Measurements from ENCODE around the gene NFE2L1. TPM values are rescaled to one million over a fixed set of nuclear protein-coding genes. Genes with fewer than 3 reads are reported as not detected.

Gene NFE2L1
- total RNA-seq, 2 donors from 2014 or later, result 87.8 to 244 TPM

DNA sequence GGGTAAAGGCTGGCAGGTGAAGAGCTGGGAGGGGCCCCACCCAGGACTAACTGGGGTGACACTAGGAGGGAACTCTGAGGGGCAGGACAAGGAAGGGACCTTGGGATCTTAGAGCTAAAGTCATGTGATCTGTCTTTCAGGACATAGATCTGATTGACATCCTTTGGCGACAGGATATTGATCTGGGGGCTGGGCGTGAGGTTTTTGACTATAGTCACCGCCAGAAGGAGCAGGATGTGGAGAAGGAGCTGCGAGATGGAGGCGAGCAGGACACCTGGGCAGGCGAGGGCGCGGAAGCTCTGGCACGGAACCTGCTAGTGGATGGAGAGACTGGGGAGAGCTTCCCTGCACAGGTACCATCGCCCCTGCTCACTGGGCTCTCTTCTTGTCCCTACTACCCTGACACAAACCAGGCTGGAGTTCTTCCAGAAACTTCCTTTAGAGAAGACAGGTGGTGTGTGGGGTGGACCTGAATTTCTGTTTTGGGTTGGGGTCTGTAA lies 8.1 kb downstream of the NFE2L1 start:
- TF ChIP-seq, protein P1, sequence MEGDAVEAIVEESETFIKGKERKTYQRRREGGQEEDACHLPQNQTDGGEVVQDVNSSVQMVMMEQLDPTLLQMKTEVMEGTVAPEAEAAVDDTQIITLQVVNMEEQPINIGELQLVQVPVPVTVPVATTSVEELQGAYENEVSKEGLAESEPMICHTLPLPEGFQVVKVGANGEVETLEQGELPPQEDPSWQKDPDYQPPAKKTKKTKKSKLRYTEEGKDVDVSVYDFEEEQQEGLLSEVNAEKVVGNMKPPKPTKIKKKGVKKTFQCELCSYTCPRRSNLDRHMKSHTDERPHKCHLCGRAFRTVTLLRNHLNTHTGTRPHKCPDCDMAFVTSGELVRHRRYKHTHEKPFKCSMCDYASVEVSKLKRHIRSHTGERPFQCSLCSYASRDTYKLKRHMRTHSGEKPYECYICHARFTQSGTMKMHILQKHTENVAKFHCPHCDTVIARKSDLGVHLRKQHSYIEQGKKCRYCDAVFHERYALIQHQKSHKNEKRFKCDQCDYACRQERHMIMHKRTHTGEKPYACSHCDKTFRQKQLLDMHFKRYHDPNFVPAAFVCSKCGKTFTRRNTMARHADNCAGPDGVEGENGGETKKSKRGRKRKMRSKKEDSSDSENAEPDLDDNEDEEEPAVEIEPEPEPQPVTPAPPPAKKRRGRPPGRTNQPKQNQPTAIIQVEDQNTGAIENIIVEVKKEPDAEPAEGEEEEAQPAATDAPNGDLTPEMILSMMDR (IDR thresholded peaks at IDR 0.05), result no peak
- no peak for TF ChIP-seq POLR2A (IDR thresholded peaks at IDR 0.05)
- no peak for TF ChIP-seq POLR2AphosphoS5 (IDR thresholded peaks at IDR 0.05)
- H3K36me3 ChIP-seq, result peaks cover 0 to 35% of the 10 kb centered on the region in 2 donors
- no peaks in the 10 kb centered on the region for H3K27me3 ChIP-seq (replicated peaks; ENCODE audit: insufficient read depth)
- DNase-seq (ENCODE audit: low spot score), result no peak
- intact Hi-C loops (cut with DNase I), result no loop called here
- 84% methylated on average over 10 of the region's 10 CpGs for WGBS
- H3K4me1 ChIP-seq (replicated peaks), result peaks cover 25% of the 10 kb centered on the region
- no peak overlapping the region for H3K4me3 ChIP-seq
- no peaks in the 10 kb centered on the region for H3K9me3 ChIP-seq
- H3K27ac ChIP-seq, result no peak overlapping the region

DNA sequence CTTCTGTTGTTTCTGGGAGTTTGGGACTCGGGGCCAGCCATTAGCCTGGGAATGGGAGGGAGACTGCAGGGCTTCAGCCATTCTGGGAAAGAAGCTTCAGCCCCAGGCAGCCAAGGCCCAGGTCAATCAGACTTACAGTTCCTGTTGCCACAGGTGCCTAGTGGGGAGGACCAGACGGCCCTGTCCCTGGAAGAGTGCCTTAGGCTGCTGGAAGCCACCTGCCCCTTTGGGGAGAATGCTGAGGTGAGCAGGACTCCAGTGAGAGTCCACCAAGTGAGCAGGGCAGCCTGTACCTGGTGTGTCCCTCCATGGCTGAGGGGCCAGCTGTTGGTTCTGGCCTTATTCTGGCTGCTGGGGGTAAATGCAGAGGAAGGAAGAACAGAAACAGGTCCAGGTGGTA lies 8.7 kb downstream of the NFE2L1 start:
- Histone ChIP-seq H3K36me3 (peaks cover 0 to 35% of the 10 kb centered on the region in 2 donors), H3K27ac (no peak overlapping the region), H3K27me3 (replicated peaks; ENCODE audit: insufficient read depth) (no peaks in the 10 kb centered on the region), H3K4me1 (replicated peaks) (peaks cover 20% of the 10 kb centered on the region), H3K4me3 (no peak overlapping the region), H3K9me3 (no peaks in the 10 kb centered on the region)
- intact Hi-C loops (cut with DNase I), result no loop called here
- no peak for TF ChIP-seq POLR2A (IDR thresholded peaks at IDR 0.05)
- no peak for TF ChIP-seq POLR2AphosphoS5 (IDR thresholded peaks at IDR 0.05)
- TF ChIP-seq, protein P1 (IDR thresholded peaks at IDR 0.05), result no peak
- WGBS, result 55% methylated on average over 2 of the region's 2 CpGs
- DNase-seq (ENCODE audit: low spot score), result no peak

DNA sequence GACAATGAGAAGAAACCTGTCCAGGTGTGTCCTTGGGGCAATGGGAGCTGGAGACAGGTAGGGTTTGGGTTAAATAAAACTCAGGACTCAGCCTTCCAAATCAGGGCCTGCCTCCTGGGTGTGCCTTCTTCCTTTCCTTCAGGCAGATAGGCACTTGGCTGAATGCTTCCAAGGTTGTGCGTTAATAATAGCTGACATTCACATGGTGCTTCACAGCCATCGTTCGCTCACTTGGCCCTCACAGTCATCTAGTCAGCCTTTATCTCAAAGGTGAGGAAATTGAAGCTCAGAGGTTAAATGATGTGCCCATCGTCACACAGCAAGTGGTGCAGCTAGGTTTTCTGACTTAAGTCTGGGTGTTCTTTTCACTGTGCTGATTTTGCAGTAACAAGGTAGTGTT lies 9.5 kb downstream of the NFE2L1 start:
- Histone ChIP-seq H3K4me1 (replicated peaks) (peaks cover 15% of the 10 kb centered on the region), H3K4me3 (no peak overlapping the region), H3K27me3 (replicated peaks; ENCODE audit: insufficient read depth) (no peaks in the 10 kb centered on the region), H3K36me3 (peaks cover 0 to 35% of the 10 kb centered on the region in 2 donors), H3K27ac (no peak overlapping the region), H3K9me3 (no peaks in the 10 kb centered on the region)
- TF ChIP-seq POLR2AphosphoS5 (IDR thresholded peaks at IDR 0.05), result no peak
- TF ChIP-seq, protein P1 (IDR thresholded peaks at IDR 0.05), result no peak
- TF ChIP-seq POLR2A (IDR thresholded peaks at IDR 0.05), result no peak
- WGBS, result 66% methylated on average over 4 of the region's 4 CpGs
- intact Hi-C loops (cut with DNase I), result no loop called here
- DNase-seq (ENCODE audit: low spot score), result no peak

DNA sequence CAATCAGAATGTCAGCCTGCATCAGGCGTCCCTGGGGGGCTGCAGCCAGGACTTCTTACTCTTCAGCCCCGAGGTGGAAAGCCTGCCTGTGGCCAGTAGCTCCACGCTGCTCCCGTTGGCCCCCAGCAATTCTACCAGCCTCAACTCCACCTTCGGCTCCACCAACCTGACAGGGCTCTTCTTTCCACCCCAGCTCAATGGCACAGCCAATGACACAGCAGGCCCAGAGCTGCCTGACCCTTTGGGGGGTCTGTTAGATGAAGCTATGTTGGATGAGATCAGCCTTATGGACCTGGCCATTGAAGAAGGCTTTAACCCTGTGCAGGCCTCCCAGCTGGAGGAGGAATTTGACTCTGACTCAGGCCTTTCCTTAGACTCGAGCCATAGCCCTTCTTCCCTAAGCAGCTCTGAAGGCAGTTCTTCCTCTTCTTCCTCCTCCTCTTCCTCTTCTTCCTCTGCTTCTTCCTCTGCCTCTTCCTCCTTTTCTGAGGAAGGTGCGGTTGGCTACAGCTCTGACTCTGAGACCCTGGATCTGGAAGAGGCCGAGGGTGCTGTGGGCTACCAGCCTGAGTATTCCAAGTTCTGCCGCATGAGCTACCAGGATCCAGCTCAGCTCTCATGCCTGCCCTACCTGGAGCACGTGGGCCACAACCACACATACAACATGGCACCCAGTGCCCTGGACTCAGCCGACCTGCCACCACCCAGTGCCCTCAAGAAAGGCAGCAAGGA lies 10.4 kb downstream of the NFE2L1 start:
- Histone ChIP-seq H3K36me3 (peaks cover 0 to 35% of the 10 kb centered on the region in 2 donors), H3K9me3 (no peaks in the 10 kb centered on the region), H3K27me3 (replicated peaks; ENCODE audit: insufficient read depth) (no peaks in the 10 kb centered on the region), H3K27ac (no peak overlapping the region), H3K4me1 (replicated peaks) (peaks cover 8% of the 10 kb centered on the region), H3K4me3 (no peak overlapping the region)
- DNase-seq (ENCODE audit: low spot score), result no peak
- TF ChIP-seq POLR2AphosphoS5 (IDR thresholded peaks at IDR 0.05), result no peak
- TF ChIP-seq, protein P1 (IDR thresholded peaks at IDR 0.05), result no peak
- no peak for TF ChIP-seq POLR2A (IDR thresholded peaks at IDR 0.05)
- 88% methylated on average over 11 of the region's 11 CpGs for WGBS
- intact Hi-C loops (cut with DNase I), result no loop called here

Data from prostate gland (tissue), 2 donors.